HG03196 (cell line): Measurements from ENCODE around the gene TBC1D10B.
A peak's percentile ranks its signal among the peaks of the same experiment; 100 is the strongest.

ENCODE experiments used
- ATAC-seq: cut with Tn5 transposase; IDR thresholded peaks from one replicate; pipeline ENCODE4 v1.9.1; 2021; ENCODE audit not compliant: unreplicated experiment

Gene TBC1D10B

GRCh38 chr16:30370456-30371247 is at the start of gene TBC1D10B:
Gene TBC1D10B (minus strand): TSS chr16:30370494. CDS start chr16:30370183, 311 bp downstream.
- peak; percentile 69 for ATAC-seq

- no peak for ATAC-seq
Measured at GRCh38 chr16:30418350-30419181, 48.3 kb upstream of the TBC1D10B start.

GRCh38 chr16:30417529-30418349 is 47.4 kb upstream of the TBC1D10B start:
- peak; percentile 76 for ATAC-seq

- ATAC-seq = no peak
Measured at GRCh38 chr16:30416624-30417528, 46.6 kb upstream of the TBC1D10B start.

- ATAC-seq = no peak
Measured at GRCh38 chr16:30416047-30416603, 45.8 kb upstream of the TBC1D10B start.

- ATAC-seq = no peak
Measured at GRCh38 chr16:30414159-30414558, 43.9 kb upstream of the TBC1D10B start.

- no peak for ATAC-seq
Measured at GRCh38 chr16:30413112-30413806, 43.0 kb upstream of the TBC1D10B start.

GRCh38 chr16:30409125-30410060 is 39.1 kb upstream of the TBC1D10B start:
- ATAC-seq = no peak

- no peak for ATAC-seq
Measured at GRCh38 chr16:30407804-30408534, 37.7 kb upstream of the TBC1D10B start.

GRCh38 chr16:30407102-30407803 is 37.0 kb upstream of the TBC1D10B start, which contains the start of gene ZNF771:
Gene ZNF771 (plus strand): TSS chr16:30407606. CDS start chr16:30408054, 448 bp downstream.
- ATAC-seq = peak; percentile 74

GRCh38 chr16:30406795-30407101 is 36.5 kb upstream of the TBC1D10B start:
- ATAC-seq = peak; percentile 19

- ATAC-seq = no peak
Measured at GRCh38 chr16:30401768-30402425, 31.6 kb upstream of the TBC1D10B start.

- ATAC-seq = no peak
Measured at GRCh38 chr16:30399435-30400186, 29.3 kb upstream of the TBC1D10B start.

- ATAC-seq = no peak
Measured at GRCh38 chr16:30398661-30399434, 28.6 kb upstream of the TBC1D10B start.
